ENCODE results near the gene FEM1B.

The FEM1B gene

DNA sequence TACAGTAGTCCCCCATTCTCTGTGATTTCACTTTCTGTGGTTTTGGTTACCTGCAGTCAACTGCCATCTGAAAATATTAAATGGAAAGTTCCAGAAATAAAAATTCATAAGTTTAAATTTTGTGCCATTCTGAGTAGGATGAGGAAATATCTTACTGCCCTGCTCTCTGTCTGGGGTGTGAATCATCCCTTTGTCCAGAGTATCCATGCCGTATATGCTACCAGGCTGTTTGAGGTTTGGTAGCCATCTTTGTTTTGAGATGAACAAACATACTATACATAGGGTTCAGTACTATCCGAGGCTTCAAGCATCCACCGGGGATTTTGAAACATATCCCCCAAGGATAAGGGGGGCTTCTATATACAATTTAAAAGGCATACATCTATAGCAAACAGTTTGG, 16.3 kb upstream of the FEM1B start:
- no peak for DNase-seq

DNA sequence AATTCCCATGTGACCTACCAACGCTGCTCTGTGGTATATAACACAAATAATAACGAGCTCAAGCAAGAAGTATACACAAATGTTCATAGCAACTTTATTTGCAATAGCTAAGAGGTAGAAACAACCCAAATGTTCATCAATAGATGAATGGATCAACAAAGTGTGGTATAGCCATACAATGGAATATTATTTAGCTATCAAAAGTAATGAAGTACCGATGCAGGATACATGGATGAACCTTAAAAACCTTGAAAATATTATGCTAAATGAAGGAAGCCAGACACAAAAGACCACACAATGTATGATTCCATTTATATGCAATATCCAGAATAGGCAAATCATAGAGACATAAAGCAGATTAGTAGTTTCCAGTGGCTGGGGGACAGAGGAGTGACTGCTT, 15.6 kb upstream of the FEM1B start:
- DNase-seq = no peak

DNA sequence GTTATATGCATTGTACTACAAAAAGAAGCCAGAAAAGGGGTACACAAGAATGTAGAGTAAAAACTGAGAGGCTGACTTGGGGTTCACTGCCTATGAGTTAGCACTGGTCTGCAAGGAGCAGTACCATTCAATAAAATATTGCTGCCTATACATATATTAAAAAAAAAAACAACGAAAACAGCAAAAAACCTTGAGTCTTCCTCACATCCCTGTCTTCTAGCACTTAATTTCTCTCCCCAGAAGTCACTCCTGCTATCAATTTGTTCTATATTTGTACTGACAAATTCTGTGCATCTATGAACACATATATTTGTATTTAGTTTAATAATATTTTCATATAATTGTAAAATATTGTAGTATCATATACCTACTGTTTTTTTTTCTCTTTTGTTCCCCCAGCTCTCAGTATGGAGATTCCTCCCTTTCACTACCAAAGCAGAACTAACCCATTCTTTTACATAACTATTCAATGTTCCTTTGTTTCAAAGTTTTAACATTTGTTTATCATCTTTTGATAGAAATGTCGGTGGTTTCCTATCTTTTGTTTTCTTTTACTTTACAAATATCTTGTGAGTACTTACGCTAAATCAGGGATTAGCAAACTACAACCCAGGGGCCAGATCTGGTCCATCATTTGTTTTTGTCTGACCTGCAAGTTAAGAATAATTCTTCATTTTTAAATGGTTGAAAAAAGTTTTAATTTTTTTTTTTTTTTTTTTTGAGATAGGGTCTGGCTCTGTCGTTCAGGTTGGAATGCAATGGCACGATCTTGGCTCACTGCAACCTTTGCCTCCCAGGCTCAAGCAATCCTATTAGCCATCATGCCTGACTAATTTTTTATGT, 14.8 kb upstream of the FEM1B start:
- DNase-seq = no peak

DNA sequence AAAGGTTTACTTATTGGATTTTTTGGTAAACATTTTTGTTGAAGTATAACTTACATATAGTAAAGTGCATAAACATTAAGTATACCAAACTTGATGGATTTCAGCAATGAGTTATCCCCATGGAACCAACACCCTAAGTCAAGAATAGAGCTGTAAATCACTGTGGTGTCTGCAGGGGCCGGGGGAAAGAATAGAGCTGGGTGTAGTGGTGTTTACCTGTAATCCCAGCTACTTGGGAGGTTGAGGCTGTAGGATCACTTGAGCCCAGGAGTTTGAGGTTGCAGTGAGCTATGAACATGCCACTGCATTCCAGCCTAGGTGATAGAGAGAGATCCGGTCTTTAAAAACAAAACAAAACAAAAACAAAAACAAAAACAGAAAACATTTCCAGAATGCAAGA, 13.3 kb upstream of the FEM1B start:
- no peak for DNase-seq

DNA sequence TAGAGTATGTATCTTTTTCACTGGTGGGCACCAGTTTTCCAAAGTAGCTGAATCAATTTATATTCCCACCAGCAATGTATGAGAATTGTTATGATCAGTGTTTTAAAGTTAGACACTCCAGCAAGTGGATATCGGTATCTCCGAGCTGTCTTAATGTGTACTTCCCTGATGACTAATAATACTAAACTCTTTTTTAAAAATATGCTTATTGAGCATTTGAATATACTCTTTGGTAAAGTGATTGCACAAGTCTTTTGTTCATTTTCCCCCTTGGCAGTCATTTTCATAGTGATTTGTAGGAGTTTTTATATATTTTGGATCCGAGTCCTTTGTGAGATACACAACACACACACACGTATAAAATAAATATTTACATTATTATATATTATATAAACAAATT, 12.5 kb upstream of the FEM1B start:
- no peak for DNase-seq

DNA sequence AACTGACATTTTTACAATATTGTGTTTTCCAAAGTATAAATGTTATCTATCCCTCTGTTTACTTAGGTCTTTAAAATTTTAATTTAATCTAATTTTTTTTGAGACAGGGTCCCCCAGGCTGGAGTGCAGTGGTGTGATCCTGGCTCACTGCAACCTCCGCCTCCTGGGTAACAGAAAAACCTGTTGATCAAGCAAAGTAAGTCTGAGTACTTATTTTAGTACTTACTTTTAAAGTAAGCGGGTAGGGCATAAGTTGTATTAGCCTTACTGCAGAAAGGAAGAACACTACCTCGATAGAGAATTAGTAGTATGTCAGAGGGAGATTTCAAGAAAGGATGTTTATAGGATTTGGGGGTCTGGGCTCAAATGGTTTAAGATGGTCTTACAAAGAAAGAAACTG, 11.9 kb upstream of the FEM1B start:
- no peak for DNase-seq

DNA sequence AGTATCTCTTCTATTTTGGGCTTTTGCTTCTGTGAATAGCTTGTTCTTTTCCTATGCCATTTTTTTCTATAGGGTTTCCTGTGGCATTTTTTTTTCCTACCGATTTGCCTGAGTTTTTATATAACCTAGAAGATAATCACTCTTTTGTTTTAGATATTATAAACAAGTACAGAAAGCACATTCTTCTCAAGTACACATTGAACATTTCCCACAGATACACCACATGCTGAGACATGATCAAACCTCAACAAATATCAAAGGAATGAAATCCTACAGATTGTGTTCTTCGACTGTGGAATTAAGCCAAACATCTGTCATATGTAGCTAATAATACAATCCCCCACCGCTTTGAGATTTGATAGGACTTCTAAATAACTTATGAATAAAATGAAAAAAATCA, 9.1 kb upstream of the FEM1B start:
- DNase-seq = no peak

DNA sequence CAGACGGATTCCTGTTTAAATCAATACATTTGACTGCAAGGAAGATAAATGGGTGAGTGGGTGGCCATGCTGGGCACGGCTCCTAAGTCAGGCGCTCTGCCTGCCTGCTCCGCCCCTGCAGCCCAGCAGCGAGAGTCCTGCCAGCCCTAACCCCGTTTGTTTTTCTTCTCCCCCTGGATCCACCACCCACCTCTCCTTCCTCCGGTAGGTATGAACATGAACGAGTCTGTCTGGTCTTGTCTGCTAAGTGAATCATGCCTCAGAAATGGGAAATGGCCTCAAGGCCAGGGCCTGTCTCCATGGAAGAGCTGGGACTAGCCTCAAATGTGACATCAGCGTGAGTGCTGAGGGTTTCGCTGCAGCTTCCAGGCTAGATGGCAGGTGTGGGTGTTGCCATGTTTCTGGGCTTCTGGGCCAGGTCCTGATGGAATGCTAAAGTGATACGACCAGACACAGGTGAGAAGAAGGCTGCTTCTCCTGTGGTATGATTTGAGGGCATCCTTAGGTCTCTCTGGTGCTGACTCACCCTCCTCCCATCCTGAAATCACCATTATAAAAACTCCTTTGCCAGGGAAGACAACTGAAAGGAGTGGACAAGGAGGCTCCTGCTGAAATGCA, 5.6 kb upstream of the FEM1B start:
- no peak for DNase-seq

DNA sequence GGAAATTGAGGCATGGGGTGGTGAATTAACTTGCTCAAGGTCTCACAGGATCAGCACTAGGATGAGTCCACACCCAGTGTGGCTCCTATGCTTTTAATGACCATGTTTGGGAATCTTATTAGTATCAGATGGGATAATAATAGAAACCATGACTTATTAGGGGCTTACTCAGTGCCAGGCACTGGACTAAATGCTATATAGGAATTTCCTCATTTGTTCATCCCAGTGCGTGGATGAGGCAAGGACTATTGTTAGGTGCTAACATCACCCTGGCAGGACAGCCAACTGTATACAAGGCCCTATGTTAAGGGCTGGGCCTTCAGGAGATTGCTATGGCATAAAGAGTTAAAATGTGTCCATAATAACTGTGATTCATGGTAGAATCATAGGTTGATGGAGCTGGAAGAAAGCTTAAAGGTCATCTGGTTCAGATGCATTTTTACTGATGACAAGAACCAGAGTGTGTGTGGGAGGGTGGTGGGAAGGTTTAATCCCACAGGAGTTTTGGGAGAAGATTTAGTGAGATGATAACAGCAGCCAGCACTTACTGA, 4.7 kb upstream of the FEM1B start:
- no peak for DNase-seq

DNA sequence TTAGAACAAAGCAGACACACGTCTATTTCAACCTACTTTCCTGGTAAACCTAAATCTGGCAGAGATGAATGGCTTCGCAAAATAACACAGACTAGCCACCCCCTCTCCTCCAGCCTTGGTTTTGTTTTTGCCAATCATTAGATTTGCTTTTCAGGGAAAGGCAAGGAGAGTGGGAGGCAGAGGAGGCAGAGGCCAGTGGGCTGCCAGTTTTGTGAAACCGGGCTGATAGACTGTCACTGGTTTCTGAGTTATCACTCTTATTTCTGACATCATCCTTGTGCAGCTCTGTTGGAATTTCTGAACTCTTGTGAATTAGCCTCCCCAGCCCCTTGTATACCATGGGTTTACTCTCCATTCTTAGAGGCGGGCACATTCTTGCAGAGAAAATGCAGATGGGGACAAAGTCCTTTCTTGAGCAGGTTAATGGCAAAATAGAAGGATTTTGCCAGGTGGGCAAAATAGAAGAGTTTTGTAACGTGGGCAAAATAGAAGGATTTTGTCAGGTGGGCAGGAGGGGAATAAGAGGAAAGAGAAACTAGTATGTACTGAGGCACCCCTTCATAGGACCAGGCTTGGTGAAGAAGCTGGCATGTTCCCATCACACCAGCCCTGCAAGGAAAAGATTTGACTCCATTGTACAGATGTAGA, 3.2 kb upstream of the FEM1B start:
- no peak for DNase-seq

DNA sequence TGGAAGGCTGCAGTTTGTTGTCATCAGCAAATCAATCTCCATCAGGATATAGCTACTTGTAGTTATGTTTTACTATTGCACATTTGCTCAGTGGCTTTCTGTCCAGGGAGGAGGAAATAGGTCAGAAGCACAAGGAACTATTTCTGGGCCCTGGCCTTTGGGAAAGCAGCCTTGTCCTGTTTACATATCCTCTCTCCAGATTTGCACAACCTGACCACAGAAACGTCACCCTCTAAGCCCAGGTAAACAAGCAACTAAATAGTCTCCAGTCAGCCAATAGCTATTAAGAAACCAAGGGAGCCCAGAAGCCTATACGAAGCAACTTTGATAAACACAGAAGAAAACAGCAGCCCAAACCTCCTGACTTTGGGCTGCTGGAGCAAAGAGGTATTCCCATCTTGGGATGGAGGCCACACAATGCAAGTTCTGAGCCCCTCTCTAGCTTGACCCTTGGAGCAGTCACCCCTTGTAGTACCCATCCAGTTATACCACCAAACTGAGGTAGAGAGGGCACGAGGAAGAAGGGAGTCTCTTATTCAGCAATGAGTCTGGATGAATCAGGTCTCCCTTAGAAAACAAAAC, 2.3 kb upstream of the FEM1B start:
- no peak for DNase-seq

DNA sequence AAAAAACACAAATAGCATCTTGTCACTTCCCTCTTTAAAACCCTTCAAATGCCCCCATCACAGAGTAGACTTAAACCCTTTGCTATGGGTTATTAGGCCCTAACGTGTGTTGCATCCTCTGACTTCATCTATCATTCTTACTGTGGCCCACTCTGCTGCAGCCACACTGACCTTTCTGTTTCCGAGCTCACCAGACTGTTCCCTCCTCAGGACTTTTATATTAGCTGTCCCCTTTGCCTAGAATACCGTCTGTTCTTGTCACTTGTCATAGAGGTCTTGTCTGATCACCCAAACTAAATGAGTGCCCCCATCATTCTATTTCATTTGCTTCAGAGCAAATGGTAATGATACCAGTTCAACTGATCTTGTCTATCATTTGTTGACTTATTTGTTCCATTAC, 877 bp upstream of the FEM1B start:
- no peak for DNase-seq

DNA sequence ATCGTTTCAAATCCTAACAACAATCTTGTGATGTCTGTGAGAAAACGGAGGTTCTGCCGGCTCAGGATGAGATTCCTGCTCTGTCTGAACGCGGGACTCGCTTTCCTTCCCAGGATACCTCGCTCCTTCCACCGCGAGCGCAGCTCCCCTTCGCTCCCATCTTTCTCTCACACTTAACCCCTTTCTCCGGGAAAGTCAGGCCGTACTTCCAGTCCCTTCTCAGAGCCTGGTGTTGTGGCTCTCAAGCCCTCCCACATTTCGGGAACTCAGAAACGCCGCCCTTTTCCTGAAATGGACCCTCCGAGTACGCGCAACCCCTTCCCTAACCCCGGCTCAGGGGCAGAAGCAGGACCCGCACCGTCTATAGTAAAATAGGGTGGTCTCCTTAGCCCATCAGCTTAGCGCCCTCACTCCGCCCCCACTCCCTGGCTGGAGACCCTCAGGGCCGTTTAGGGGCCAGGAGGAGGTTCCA, 378 bp upstream of the FEM1B start:
- no peak for DNase-seq

DNA sequence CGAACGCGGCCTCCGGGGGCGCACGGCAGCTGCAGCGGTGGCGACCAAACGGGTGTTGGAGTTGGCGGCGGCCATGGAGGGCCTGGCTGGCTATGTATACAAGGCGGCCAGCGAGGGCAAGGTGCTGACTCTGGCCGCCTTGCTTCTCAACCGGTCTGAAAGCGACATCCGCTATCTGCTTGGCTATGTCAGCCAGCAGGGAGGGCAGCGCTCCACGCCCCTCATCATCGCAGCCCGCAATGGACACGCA, 725 bp downstream of the FEM1B start:
- DNase-seq = no peak

DNA sequence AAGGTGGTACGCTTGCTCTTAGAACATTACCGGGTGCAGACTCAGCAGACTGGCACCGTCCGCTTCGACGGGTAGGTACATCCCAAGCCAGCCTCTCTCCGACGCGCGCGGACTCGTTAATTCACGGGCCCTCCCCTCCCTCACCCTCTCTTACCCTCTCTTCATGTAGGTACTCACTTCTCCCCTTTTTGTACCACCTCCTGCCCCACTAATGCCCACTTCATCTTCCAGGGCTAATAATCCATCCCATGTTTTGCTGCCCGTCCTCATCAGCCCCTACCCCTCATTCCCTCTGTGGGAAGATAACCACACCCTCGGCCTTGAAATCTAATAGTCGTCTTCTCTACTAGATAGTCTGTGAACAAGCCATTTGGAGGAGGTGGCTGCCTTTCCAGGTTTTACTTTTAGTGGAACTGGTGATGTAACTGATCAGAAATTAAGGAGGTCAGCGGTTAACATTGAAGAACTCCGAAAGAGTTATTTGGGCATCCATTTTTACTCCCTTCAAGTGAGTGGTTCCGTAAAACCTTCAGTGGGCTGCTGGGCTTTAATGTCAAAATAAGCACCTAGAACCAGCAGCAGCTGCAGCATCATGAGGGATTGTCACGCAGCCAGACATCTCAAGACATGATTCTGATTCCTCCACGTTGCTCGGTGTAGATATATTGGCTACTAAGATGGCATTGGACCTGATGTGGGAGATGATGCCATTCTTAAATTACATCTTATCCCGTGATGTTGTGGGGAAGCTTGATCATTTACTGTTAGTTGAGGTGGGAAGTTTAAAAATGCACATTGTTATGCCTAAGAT, 1.3 kb downstream of the FEM1B start:
- no peak for DNase-seq

DNA sequence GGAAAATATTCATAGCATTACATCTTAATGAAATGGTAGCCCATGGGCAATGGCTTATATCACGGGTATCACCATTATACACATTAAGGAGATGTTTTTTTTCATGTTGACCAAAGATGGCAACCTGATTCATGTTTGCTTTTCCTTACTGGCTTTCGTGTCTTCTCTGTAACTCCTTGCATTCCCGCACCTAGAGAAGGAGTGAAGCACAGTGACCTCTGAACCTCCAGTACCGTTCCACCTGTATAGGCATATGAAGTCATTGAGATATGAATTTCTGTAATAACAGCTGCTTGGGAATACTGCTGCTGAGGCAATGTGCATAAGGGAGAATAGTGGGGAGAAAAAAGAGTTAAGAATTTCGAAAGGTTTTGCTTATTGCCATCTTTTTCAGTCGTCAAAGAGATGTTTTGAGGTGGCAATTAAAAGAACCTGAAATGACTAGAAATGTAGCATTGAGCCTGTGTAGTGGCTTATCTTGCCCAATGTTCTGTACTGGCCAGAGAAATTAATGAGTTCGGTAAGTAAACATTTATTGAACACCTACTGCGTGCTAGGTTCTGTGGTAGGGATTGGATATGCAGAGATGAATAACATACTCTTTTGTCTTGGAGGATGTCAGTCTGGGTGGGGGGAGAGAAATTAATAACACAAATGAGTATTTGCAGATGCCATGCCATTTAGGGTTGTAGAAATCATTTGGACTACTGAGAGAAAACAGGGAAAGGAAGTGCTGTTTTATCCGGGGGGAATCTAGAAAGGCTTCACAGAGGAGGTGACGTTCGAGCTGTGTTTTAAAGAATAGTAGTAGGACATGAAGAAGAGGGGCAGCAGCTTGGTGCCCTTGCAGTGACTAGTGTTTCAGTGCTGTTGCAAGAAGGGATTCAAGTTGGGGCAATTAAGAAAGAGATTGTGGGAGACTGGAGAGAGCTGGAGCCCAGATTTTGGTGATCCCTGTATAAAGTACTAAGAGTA, 2.5 kb downstream of the FEM1B start:
- no peak for DNase-seq

DNA sequence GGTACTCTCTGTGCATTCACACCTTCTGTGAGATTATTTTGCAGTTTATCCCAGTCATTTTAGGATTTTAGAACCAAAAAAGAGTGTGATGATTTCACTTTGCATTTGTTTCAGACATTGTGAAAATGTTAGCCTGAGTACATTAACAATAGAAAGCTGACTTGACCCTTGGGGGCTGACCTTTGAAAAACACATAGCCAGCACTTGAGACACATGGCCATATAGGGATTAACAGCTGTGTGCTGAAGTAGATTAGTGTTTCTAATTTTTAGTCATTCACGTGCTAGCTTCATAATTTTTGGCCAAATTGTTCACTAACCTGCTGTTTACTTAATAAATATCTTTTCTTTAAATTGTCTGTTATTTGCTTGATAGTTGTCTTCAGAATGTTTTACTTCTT, 3.5 kb downstream of the FEM1B start:
- no peak for DNase-seq

DNA sequence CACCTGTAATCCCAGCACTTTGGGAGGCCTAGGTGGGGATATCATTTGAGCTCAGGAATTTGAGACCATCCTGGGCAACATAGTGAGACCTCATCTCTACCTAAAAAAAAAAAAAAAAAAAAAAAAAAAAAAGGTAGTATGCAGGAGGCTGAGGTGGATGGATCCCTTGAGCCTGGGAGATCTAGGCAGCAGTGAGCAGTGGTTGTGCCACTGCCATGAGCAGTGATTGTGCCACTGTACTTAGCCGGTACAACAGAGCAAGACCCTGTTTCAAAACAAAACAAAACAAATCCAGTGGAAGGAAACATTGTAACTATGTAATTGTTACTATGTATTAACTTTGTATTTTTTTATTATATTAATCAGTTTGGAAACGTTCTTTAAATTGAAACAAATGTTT, 5.9 kb downstream of the FEM1B start:
- DNase-seq = no peak

DNA sequence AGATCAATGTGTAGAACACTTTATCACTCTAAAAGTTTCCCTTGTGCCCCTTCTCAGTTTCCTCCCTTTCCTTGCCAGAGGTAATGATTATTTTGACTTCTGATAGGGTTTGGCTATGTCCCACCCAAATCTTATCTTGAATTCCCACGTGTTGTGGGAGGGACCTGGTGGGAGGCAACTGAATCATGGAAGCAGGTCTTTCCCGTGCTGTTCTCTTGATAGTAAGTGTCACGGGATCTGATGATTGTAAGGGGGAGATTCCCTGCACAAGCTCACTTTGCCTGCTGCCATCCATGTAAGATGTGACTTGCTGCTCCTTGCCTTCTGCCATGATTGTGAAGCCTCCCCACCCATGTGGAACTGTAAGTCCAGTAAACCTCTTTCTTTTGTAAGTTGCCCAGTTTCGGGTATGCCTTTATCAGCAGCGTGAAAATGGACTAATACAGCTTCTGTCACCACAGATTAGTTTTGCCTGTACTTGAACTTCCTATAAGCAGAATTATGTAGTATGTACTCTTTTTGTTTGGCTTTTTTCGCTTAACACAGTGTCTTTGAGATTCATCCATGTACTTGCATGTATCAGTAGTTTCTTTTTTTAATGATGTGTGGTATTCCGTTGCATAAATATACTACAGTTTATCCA, 7.2 kb downstream of the FEM1B start:
- DNase-seq = no peak

DNA sequence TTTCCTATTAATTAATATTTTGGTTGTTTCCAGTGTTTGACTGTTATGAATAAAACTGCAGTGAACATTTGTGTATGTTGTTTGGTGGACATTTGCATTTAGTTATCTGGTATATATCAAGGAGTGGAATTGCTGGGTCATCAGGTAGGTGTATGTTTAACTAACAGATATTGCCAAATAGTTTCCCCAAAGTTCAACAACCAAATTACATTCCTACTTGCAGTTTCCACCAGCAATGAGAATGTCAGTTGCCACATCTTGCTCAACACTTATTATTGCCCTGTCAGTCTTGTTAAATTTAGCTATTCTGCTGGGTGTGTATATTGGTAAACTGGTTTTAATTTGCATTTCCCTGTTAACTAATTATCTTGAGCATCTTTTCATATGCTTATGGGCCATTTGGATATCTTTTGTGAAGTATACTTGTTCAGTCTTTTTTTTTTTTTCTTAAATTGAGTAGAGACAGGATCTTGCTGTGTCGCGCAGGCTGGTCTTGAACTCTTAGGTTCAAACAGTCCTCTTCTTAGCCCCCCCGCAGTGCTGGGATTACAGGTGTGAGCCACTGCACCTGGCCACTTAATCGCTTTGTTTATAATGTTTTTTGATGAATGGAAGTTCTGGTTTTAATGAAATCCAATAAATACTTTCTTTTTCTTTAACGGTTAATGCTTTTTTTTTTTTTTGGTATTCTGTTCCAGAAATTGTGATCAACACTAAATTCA, 7.9 kb downstream of the FEM1B start:
- no peak for DNase-seq
